Naive thymus-derived CD8-positive, alpha-beta T cell (primary cell): Measurements from ENCODE around the gene PKNOX2. TPM values are rescaled to one million over a fixed set of nuclear protein-coding genes. Genes with fewer than 3 reads are reported as not detected.

ENCODE experiments used
- ATAC-seq, 2 donors: fragments of 150-1000 bp; cut with Tn5 transposase in 1 of 2; sonication (Bioruptor Pico), chemical (Tn5 transposase) in 1 of 2; 1 replicate in 1 of 2; 2 replicates in 1 of 2; pipeline ENCODE4 v1.10.0; 2021; ENCODE audit warnings: mild to moderate bottlenecking in 2 of 2, moderate library complexity in 2 of 2
- POLR2A ChIA-PET: fragments of 350-600 bp; sonication (Branson Sonifier 250); formaldehyde crosslinking; loops from one replicate; lab custom pipeline; 2021; ENCODE audit warnings: antibody characterized with exemption; lab: Charles Lee
- DNase-seq, 10 donors: peaks; one replicate each; pipeline versions ENCODE4 v3.0.0 to v3.0.0-alpha.2; 2020 to 2022
- H3K27ac Mint-ChIP-seq, 10 donors: one replicate each; pipeline ENCODE4 v1.8.0; 2020 to 2022; ENCODE audit warnings: mild to moderate bottlenecking in 10 of 10, mixed read lengths in 10 of 10, moderate library complexity in 4 of 10, inconsistent platforms in 1 of 10
- H3K27me3 Mint-ChIP-seq, 5 donors: one replicate each; pipeline ENCODE4 v1.8.0; 2021 to 2022; ENCODE audit warnings: mixed read lengths in 5 of 5
- H3K36me3 Mint-ChIP-seq, 3 donors: one replicate each; pipeline ENCODE4 v1.8.0; 2020 to 2022; ENCODE audit warnings: mixed read lengths in 3 of 3, mild to moderate bottlenecking in 2 of 3, inconsistent platforms in 1 of 3
- H3K4me1 Mint-ChIP-seq, 4 donors: one replicate each; pipeline ENCODE4 v1.8.0; 2021 to 2022; ENCODE audit warnings: mixed read lengths in 4 of 4
- H3K4me3 Mint-ChIP-seq, 10 donors: one replicate each; pipeline ENCODE4 v1.8.0; 2020 to 2022; ENCODE audit warnings: mild to moderate bottlenecking in 10 of 10, mixed read lengths in 10 of 10, moderate library complexity in 6 of 10, inconsistent platforms in 1 of 10
- H3K9me3 Mint-ChIP-seq, 9 donors: one replicate each; pipeline ENCODE4 v1.8.0; 2020 to 2022; ENCODE audit warnings: mixed read lengths in 9 of 9, mild to moderate bottlenecking in 3 of 9, inconsistent platforms in 1 of 9, moderate library complexity in 1 of 9
- polyA plus RNA-seq, 3 donors: library from polyadenylated mRNA; unstranded; fragments of 300-500 nt; fragmentation: Illumina TruSeq; gene quantifications; one replicate each; pipeline ENCODE4 v1.2.3, GENCODE V29; 2021
- total RNA-seq, 8 experiments: library from RNA in 2 of 8; stranded (reverse) in 2 of 8; gene quantifications; one replicate each; pipeline ENCODE4 v1.2.3 and lab custom pipeline; 2021 to 2026

The PKNOX2 gene
- total RNA-seq: not detected
- polyA plus RNA-seq: not detected
- total RNA-seq (lab: John Stamatoyannopoulos, UW): 0 to 0.26 (median 0) reads per million in 6 experiments

GRCh38 chr11:125164422-125165110, at the start of gene PKNOX2:
TSS of gene PKNOX2 (plus strand) at chr11:125164751. CDS start at chr11:125351306, 186,555 bp downstream.
- peaks cover 12 to 40% (median 16%) of the 10 kb centered on the region in 4 donors for H3K4me1 Mint-ChIP-seq
- POLR2A ChIA-PET: no interaction called here
- ATAC-seq (peak; percentile 76 to 78), DNase-seq (peak; percentile 34 to 73 (median 52))
- no peaks in the 10 kb centered on the region for H3K9me3 Mint-ChIP-seq
- peak within 1 kb of the TSS; percentile 90 to 100 (median 91) for H3K4me3 Mint-ChIP-seq
- peaks cover 0 to 8% (median 7%) of the 10 kb centered on the region in 3 donors for H3K36me3 Mint-ChIP-seq
- H3K27me3 Mint-ChIP-seq: peaks cover 25 to 81% (median 61%) of the 10 kb centered on the region in 5 donors
- H3K27ac Mint-ChIP-seq: peak within 1 kb of the TSS in 5 of 10 donors; percentile 39 to 82 (median 57)

GRCh38 chr11:125117429-125117828, 47.1 kb upstream of the PKNOX2 start:
- H3K36me3 Mint-ChIP-seq: peaks cover 0 to 4% (median 0%) of the 10 kb centered on the region in 3 donors
- DNase-seq (no peak), ATAC-seq (no peak)
- peaks cover 6 to 35% (median 30%) of the 10 kb centered on the region in 5 donors for H3K27me3 Mint-ChIP-seq
- H3K4me3 Mint-ChIP-seq: no peak overlapping the region
- peaks cover 0 to under 1% (median under 1%) of the 10 kb centered on the region in 4 donors for H3K4me1 Mint-ChIP-seq
- H3K27ac Mint-ChIP-seq: no peak overlapping the region
- POLR2A ChIA-PET: interaction anchor here (1.1 kb wide), 1 partner anchor 11 kb away, joined by 4 read pairs; no protein-coding TSS in a partner anchor
- H3K9me3 Mint-ChIP-seq: peaks cover 0 to 10% (median 0%) of the 10 kb centered on the region in 9 donors

DNA sequence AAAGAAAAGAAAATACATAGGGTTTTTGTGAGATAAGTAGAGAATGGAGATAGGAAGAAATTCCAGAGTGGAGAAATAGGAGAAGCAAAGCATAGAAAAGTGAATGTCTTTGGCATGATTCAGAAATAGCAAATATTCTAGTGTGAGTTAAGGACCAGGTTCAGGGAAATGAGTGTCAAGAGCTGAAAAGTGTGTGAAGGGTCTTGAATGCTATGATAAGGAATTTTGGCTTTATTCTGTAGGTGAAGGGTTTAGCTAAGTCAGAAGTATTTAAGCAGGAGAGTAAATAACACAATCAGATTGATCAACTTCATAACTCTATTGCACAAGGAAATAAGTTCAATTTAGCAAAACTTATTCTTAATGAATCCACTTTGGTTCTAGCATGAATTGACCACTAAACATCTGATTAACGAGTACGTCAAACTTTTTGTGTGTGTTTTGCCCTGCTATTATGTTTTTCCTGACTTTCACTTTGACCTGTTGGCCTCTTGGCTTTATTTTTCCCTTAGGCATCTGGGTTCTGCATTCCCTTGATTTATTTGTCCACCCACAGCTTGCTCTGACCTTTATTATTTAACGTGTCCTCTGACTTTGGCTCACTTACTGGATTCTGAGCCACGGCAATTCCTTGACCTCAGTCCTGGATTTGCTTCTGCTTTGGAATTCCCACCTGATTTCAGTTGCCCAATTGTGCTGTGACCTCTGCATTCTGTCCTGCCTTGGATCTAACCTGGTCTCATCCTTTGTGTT, 41.2 kb upstream of the PKNOX2 start:
- no peak overlapping the region for H3K27ac Mint-ChIP-seq
- no peaks in the 10 kb centered on the region for H3K36me3 Mint-ChIP-seq
- peaks cover 0 to 3% (median 0%) of the 10 kb centered on the region in 9 donors for H3K9me3 Mint-ChIP-seq
- POLR2A ChIA-PET: interaction anchor here (0.7 to 1.2 kb wide), 2 partner anchors 12 to 33 kb away, joined by 4 to 5 read pairs; partner anchors contain the start of gene TMEM218
- no peak for DNase-seq
- peaks cover 0 to 9% (median 2%) of the 10 kb centered on the region in 4 donors for H3K4me1 Mint-ChIP-seq
- no peak for ATAC-seq
- peaks cover 19 to 42% (median 24%) of the 10 kb centered on the region in 5 donors for H3K27me3 Mint-ChIP-seq
- H3K4me3 Mint-ChIP-seq: no peak overlapping the region

GRCh38 chr11:125123947-125124617, 40.5 kb upstream of the PKNOX2 start:
- Mint-ChIP-seq H3K36me3 (no peaks in the 10 kb centered on the region), H3K4me1 (peaks cover 0 to 9% (median 2%) of the 10 kb centered on the region in 4 donors), H3K4me3 (peak overlapping the region in 1 of 10 donors; percentile 4), H3K27me3 (peaks cover 18 to 42% (median 26%) of the 10 kb centered on the region in 5 donors), H3K9me3 (peaks cover 0 to 2% (median 0%) of the 10 kb centered on the region in 9 donors), H3K27ac (no peak overlapping the region)
- peak in 5 of 10 donors; percentile 18 to 27 (median 20) for DNase-seq
- POLR2A ChIA-PET: interaction anchor here (0.6 to 1.2 kb wide), 3 partner anchors 12 to 203 kb away, joined by 3 to 5 read pairs (median 3); partner anchors contain the start of gene TMEM218
- peak; percentile 57 to 71 for ATAC-seq

DNA sequence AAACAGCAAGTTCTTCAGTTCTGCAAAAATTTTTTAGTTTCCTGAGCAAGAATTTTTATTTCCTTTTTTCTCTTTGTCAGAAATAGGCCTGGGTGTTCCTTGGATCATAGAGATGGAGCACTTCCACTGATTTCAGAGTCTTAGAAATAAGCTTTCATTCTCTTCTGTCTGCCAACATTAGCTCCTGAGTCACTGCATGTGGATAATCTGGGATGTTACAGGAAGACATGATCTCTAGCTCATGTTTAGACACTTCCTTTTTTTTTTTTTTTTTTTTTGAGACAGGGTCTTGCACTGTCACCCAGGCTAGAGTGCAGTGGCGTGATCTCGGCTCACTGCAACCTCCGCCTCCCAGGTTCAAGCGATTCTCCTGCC, 39.9 kb upstream of the PKNOX2 start:
- peaks cover 19 to 45% (median 30%) of the 10 kb centered on the region in 5 donors for H3K27me3 Mint-ChIP-seq
- no peak overlapping the region for H3K4me3 Mint-ChIP-seq
- POLR2A ChIA-PET: interaction anchor here (0.8 kb wide), 1 partner anchor 204 kb away, joined by 3 read pairs; no protein-coding TSS in a partner anchor
- DNase-seq: no peak
- no peaks in the 10 kb centered on the region for H3K36me3 Mint-ChIP-seq
- ATAC-seq: no peak
- H3K27ac Mint-ChIP-seq: no peak overlapping the region
- H3K4me1 Mint-ChIP-seq: peaks cover 0 to 9% (median 2%) of the 10 kb centered on the region in 4 donors
- peaks cover 0 to 2% (median 0%) of the 10 kb centered on the region in 9 donors for H3K9me3 Mint-ChIP-seq

- no peak for ATAC-seq
- no peak for DNase-seq
- Mint-ChIP-seq H3K9me3 (peaks cover 0 to 5% (median 0%) of the 10 kb centered on the region in 9 donors), H3K4me3 (no peak overlapping the region), H3K4me1 (peaks cover 0 to 9% (median 2%) of the 10 kb centered on the region in 4 donors), H3K27ac (no peak overlapping the region), H3K36me3 (peaks cover 0 to 6% (median 0%) of the 10 kb centered on the region in 3 donors), H3K27me3 (peaks cover 23 to 63% (median 50%) of the 10 kb centered on the region in 5 donors)
- POLR2A ChIA-PET: no interaction called here
Measured at GRCh38 chr11:125128450-125128849, 36.1 kb upstream of the PKNOX2 start.

- peaks cover 0 to 2% (median 0%) of the 10 kb centered on the region in 4 donors for H3K4me1 Mint-ChIP-seq
- H3K36me3 Mint-ChIP-seq: peaks cover 0 to 6% (median 0%) of the 10 kb centered on the region in 3 donors
- peaks cover 0 to 5% (median 0%) of the 10 kb centered on the region in 9 donors for H3K9me3 Mint-ChIP-seq
- DNase-seq: no peak
- peak overlapping the region in 1 of 10 donors; percentile 6 for H3K27ac Mint-ChIP-seq
- ATAC-seq: no peak
- POLR2A ChIA-PET: no interaction called here
- H3K4me3 Mint-ChIP-seq: no peak overlapping the region
- peaks cover 28 to 73% (median 53%) of the 10 kb centered on the region in 5 donors for H3K27me3 Mint-ChIP-seq
Measured at GRCh38 chr11:125129316-125129993, 35.1 kb upstream of the PKNOX2 start.

- no peak overlapping the region for H3K4me3 Mint-ChIP-seq
- H3K27ac Mint-ChIP-seq: no peak overlapping the region
Measured at GRCh38 chr11:125132071-125132470, 32.5 kb upstream of the PKNOX2 start.

DNA sequence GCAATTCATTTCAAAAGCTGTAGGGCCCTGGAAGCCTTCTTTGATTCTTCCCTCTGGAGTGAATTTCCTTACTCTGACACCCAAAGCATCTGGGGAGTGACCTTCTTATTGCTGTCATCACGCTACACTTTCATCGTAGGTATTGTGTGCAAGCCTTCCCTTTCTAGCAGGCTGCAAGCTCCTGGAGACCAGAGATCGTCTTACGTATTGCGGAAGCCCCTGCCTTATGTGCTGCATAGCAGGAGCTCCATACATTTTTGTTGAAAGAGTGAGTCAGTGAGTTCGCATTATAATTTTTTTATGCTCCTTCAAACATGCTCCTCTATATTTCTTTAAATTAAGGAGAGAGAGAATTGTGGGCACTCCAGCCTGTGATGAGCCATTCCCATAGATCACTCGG, 32.0 kb upstream of the PKNOX2 start:
- Mint-ChIP-seq H3K36me3 (peaks cover 0 to 6% (median 0%) of the 10 kb centered on the region in 3 donors), H3K4me1 (no peaks in the 10 kb centered on the region), H3K27ac (no peak overlapping the region), H3K4me3 (no peak overlapping the region), H3K27me3 (peaks cover 28 to 66% (median 50%) of the 10 kb centered on the region in 5 donors), H3K9me3 (peaks cover 0 to 5% (median 0%) of the 10 kb centered on the region in 9 donors)
- POLR2A ChIA-PET: no interaction called here
- DNase-seq (no peak), ATAC-seq (no peak)

More at GRCh38 chr11:125132071-125132470, 32.5 kb upstream of the PKNOX2 start:
- POLR2A ChIA-PET: no interaction called here
- no peak for DNase-seq
- ATAC-seq: no peak
- H3K4me1 Mint-ChIP-seq: no peaks in the 10 kb centered on the region
- peaks cover 0 to 5% (median 0%) of the 10 kb centered on the region in 9 donors for H3K9me3 Mint-ChIP-seq
- peaks cover 0 to 6% (median 0%) of the 10 kb centered on the region in 3 donors for H3K36me3 Mint-ChIP-seq
- H3K27me3 Mint-ChIP-seq: peaks cover 32 to 71% (median 55%) of the 10 kb centered on the region in 5 donors

DNA sequence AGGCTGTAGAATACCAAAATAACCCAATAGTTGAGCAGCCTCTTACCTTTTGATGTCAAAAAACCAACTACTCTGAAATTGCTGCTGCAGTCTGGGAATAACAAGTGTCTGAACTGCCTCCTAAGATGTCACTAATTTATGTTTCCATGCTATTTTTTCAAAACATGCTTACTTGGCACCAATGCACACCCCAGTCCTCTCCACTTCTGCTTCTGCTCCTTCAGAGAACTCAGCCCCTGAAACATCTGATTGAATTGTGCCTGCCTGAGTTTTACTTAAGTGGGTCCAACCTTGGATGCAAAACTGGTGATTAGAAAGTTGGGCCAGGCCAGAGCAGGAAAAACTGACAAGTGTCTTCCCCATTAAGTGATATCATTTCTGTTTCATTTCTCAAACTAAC, 28.6 kb upstream of the PKNOX2 start:
- H3K4me1 Mint-ChIP-seq: no peaks in the 10 kb centered on the region
- no peak overlapping the region for H3K27ac Mint-ChIP-seq
- POLR2A ChIA-PET: no interaction called here
- DNase-seq: no peak
- H3K4me3 Mint-ChIP-seq: no peak overlapping the region
- peaks cover 25 to 66% (median 46%) of the 10 kb centered on the region in 5 donors for H3K27me3 Mint-ChIP-seq
- peaks cover 0 to 6% (median 0%) of the 10 kb centered on the region in 3 donors for H3K36me3 Mint-ChIP-seq
- H3K9me3 Mint-ChIP-seq: peaks cover 0 to 5% (median 0%) of the 10 kb centered on the region in 9 donors
- ATAC-seq: no peak

GRCh38 chr11:125138966-125139365, 25.6 kb upstream of the PKNOX2 start:
- Mint-ChIP-seq H3K4me1 (peaks cover 3 to 6% (median 4%) of the 10 kb centered on the region in 4 donors), H3K4me3 (no peak overlapping the region), H3K27me3 (peaks cover 22 to 66% (median 34%) of the 10 kb centered on the region in 5 donors), H3K36me3 (no peaks in the 10 kb centered on the region), H3K9me3 (no peaks in the 10 kb centered on the region), H3K27ac (peak overlapping the region in 1 of 10 donors; percentile 70)
- ATAC-seq: no peak
- DNase-seq: no peak
- POLR2A ChIA-PET: no interaction called here
